ENCODE results near the gene TUBB1.

DNA sequence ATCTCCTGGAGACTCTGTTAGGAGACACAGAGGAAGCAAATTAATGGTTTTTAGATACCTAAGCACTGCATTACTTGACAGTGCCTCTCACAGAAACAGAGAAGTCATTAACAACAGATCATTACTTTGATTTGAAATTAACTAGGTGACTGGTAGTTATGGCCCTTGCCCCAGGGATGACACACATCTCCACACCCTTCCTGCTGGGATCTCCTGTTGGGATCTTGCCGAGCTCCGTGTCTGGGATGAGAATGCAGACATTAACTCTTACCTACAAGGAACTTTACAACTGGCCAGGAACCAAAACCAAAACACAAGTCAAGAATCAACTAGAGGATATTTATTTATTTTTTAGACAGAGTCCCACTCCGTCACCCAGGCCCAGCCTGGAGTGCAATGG is 25.6 kb downstream of the TUBB1 start:
- TF ChIP-seq CTCF (IDR thresholded peaks at IDR 0.05; ENCODE audit: insufficient read depth, low read depth, low read length) (no peak), EZH2 (IDR thresholded peaks at IDR 0.05; ENCODE audit: insufficient read depth, low read length) (no peak)

All from astrocyte (in vitro differentiated cells and primary cell).